ENCODE data around the gene ARHGAP21.

GRCh38 chr10:24545585-24545984 is 178.1 kb downstream of the ARHGAP21 start:
- TF ChIP-seq REST (IDR thresholded peaks at IDR 0.05; ENCODE audit: unreplicated experiment), result no peak
- TF ChIP-seq, protein P1, sequence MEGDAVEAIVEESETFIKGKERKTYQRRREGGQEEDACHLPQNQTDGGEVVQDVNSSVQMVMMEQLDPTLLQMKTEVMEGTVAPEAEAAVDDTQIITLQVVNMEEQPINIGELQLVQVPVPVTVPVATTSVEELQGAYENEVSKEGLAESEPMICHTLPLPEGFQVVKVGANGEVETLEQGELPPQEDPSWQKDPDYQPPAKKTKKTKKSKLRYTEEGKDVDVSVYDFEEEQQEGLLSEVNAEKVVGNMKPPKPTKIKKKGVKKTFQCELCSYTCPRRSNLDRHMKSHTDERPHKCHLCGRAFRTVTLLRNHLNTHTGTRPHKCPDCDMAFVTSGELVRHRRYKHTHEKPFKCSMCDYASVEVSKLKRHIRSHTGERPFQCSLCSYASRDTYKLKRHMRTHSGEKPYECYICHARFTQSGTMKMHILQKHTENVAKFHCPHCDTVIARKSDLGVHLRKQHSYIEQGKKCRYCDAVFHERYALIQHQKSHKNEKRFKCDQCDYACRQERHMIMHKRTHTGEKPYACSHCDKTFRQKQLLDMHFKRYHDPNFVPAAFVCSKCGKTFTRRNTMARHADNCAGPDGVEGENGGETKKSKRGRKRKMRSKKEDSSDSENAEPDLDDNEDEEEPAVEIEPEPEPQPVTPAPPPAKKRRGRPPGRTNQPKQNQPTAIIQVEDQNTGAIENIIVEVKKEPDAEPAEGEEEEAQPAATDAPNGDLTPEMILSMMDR (conservative IDR thresholded peaks at IDR 0.05; ENCODE audit: low read depth in 2 of 2), result no peak
- no peak for TF ChIP-seq POLR2AphosphoS5 (IDR thresholded peaks at IDR 0.05; ENCODE audit: low read depth)
- no peak for TF ChIP-seq EZH2phosphoT487 (IDR thresholded peaks at IDR 0.05; ENCODE audit: unreplicated experiment)
- TF ChIP-seq EZH2 (IDR thresholded peaks at IDR 0.05; ENCODE audit: low read depth, unreplicated experiment), result no peak
- no peak for TF ChIP-seq CREB1 (CRISPR knock-in tag; IDR thresholded peaks at IDR 0.05; ENCODE audit: low read depth)
- no peak for TF ChIP-seq ETS1 (IDR thresholded peaks at IDR 0.05)
- no peak for TF ChIP-seq NANOG (IDR thresholded peaks at IDR 0.05; ENCODE audit: borderline replicate concordance)
- TF ChIP-seq JUNB (IDR thresholded peaks at IDR 0.05; ENCODE audit: unreplicated experiment), result no peak
- no peak for TF ChIP-seq ZNF114 (CRISPR knock-in tag; IDR thresholded peaks at IDR 0.05)
- TF ChIP-seq ZNF331 (CRISPR knock-in tag; IDR thresholded peaks at IDR 0.05; ENCODE audit: low read depth), result no peak
- no peak for TF ChIP-seq STAT1 (IDR thresholded peaks at IDR 0.05; ENCODE audit: unreplicated experiment)
- TF ChIP-seq, protein P2, sequence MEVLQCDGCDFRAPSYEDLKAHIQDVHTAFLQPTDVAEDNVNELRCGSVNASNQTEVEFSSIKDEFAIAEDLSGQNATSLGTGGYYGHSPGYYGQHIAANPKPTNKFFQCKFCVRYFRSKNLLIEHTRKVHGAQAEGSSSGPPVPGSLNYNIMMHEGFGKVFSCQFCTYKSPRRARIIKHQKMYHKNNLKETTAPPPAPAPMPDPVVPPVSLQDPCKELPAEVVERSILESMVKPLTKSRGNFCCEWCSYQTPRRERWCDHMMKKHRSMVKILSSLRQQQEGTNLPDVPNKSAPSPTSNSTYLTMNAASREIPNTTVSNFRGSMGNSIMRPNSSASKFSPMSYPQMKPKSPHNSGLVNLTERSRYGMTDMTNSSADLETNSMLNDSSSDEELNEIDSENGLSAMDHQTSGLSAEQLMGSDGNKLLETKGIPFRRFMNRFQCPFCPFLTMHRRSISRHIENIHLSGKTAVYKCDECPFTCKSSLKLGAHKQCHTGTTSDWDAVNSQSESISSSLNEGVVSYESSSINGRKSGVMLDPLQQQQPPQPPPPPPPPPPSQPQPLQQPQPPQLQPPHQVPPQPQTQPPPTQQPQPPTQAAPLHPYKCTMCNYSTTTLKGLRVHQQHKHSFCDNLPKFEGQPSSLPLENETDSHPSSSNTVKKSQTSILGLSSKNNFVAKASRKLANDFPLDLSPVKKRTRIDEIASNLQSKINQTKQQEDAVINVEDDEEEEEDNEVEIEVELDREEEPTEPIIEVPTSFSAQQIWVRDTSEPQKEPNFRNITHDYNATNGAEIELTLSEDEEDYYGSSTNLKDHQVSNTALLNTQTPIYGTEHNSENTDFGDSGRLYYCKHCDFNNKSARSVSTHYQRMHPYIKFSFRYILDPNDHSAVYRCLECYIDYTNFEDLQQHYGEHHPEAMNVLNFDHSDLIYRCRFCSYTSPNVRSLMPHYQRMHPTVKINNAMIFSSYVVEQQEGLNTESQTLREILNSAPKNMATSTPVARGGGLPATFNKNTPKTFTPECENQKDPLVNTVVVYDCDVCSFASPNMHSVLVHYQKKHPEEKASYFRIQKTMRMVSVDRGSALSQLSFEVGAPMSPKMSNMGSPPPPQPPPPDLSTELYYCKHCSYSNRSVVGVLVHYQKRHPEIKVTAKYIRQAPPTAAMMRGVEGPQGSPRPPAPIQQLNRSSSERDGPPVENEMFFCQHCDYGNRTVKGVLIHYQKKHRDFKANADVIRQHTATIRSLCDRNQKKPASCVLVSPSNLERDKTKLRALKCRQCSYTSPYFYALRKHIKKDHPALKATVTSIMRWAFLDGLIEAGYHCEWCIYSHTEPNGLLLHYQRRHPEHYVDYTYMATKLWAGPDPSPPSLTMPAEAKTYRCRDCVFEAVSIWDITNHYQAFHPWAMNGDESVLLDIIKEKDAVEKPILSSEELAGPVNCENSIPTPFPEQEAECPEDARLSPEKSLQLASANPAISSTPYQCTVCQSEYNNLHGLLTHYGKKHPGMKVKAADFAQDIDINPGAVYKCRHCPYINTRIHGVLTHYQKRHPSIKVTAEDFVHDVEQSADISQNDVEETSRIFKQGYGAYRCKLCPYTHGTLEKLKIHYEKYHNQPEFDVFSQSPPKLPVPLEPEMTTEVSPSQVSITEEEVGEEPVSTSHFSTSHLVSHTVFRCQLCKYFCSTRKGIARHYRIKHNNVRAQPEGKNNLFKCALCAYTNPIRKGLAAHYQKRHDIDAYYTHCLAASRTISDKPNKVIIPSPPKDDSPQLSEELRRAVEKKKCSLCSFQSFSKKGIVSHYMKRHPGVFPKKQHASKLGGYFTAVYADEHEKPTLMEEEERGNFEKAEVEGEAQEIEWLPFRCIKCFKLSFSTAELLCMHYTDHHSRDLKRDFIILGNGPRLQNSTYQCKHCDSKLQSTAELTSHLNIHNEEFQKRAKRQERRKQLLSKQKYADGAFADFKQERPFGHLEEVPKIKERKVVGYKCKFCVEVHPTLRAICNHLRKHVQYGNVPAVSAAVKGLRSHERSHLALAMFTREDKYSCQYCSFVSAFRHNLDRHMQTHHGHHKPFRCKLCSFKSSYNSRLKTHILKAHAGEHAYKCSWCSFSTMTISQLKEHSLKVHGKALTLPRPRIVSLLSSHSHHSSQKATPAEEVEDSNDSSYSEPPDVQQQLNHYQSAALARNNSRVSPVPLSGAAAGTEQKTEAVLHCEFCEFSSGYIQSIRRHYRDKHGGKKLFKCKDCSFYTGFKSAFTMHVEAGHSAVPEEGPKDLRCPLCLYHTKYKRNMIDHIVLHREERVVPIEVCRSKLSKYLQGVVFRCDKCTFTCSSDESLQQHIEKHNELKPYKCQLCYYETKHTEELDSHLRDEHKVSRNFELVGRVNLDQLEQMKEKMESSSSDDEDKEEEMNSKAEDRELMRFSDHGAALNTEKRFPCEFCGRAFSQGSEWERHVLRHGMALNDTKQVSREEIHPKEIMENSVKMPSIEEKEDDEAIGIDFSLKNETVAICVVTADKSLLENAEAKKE (CRISPR knock-in tag; IDR thresholded peaks at IDR 0.05), result no peak

Measured in GM23338 (cell line).